ENCODE results near the gene LYRM1. TPM values are rescaled to one million over a fixed set of nuclear protein-coding genes. Genes with fewer than 3 reads are reported as not detected.
A peak's percentile ranks its signal among the peaks of the same experiment; 100 is the strongest.

The LYRM1 gene
- polyA plus RNA-seq, 2 of the 4 experiments (the other 2 are of a cell fraction) = 38.6 to 44.0 TPM

- H3K4me2 ChIP-seq = peak overlapping the region; percentile 67
- FAIRE-seq (no peak), ATAC-seq (peak; percentile 63 to 66; a peak in 4 of 6 replicates), DNase-seq (ENCODE audit: low read depth in 1 of 2, low spot score in 1 of 2) (peak; percentile 24 to 48)
- WGBS (ENCODE audit: missing lambda C conversion rate) = 24% methylated on average over 7 of the region's 7 CpGs
- ChIA-PET POLR2A (no interaction called here), CTCF (interaction anchor here (0.6 to 1.2 kb wide), 2 partner anchors 14 to 25 kb away, joined by 3 read pairs; no protein-coding TSS in a partner anchor)
- no peaks in the 10 kb centered on the region for H3K9me3 ChIP-seq
- no peak for TF ChIP-seq ZC3H11A (IDR thresholded peaks at IDR 0.05)
- TF ChIP-seq JUN (IDR thresholded peaks at IDR 0.05) = 0 out of 5 replicates have a peak, but pooled peaks of 1 of the 2 experiments have one; percentile 28
- peak; percentile 48 for TF ChIP-seq FOSL2 (IDR thresholded peaks at IDR 0.05)
- TF ChIP-seq FOSL2 (CRISPR knock-in tag; IDR thresholded peaks at IDR 0.05) = peak; percentile 78
- peak; percentile 47 for TF ChIP-seq JUNB (IDR thresholded peaks at IDR 0.05)
- H3K4me1 ChIP-seq = peaks cover 69% of the 10 kb centered on the region
- peak overlapping the region; percentile 55 to 80 for H3K27ac ChIP-seq
- H3K4me3 ChIP-seq = no peak overlapping the region; the same call in 2 of the 3 replicates
Measured at GRCh38 chr16:20879175-20880040, 21.2 kb upstream of the LYRM1 start.

DNA sequence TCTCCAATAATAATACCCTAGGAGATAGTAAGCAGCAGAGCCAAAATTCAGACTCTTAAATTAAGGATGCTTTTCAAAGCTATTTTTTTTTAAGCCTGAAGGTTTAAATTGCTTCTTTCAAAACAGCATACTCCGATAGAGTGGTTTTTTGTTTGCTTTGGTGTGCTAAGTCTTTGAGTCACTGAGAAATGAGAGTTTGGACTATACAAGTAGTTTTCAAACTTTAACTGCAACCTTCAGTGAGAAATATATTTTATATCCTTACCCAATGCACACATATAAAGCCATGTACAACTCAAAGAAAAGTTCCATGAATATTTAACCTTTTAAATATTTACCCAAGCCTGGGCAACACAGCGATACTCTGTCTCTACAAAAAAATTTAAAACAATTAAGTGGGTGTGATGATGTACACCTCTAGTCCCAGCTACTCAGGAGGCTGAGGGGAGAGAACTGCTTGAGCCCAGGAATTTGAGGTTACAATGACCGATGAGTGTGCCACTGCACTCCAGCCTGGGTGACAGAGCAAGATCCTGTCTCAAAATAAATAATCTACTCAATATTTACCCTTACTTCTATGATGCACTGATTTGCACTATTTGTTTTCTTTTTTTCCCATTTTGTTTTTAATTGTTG lies 19.6 kb upstream of the LYRM1 start:
- H3K4me2 ChIP-seq = peak overlapping the region; percentile 67
- CTCF ChIA-PET = interaction anchor here (0.6 to 1.4 kb wide), 4 partner anchors 17 to 1339 kb away, joined by 3 to 6 read pairs (median 3); no protein-coding TSS in a partner anchor
- ATAC-seq (peak; percentile 44 to 71; a peak in 5 of 6 replicates), FAIRE-seq (no peak), DNase-seq (ENCODE audit: low read depth in 1 of 2, low spot score in 1 of 2) (no peak)
- peak overlapping the region; percentile 16; the same call in 1 of the 3 replicates for H3K4me3 ChIP-seq
- peak overlapping the region; percentile 39 to 76 for H3K27ac ChIP-seq
- H3K4me1 ChIP-seq = peaks cover 63% of the 10 kb centered on the region
- H3K9me3 ChIP-seq = no peaks in the 10 kb centered on the region
- WGBS (ENCODE audit: missing lambda C conversion rate) = 1% methylated on average over 3 of the region's 3 CpGs
- TF ChIP-seq CEBPB (IDR thresholded peaks at IDR 0.05) (0 out of 4 replicates have a peak, but pooled peaks of 1 of the 2 experiments have one; percentile 13), MAFK (IDR thresholded peaks at IDR 0.05; ENCODE audit: partially characterized antibody) (no peak), JUN (IDR thresholded peaks at IDR 0.05) (no peak), HOXB13 (CRISPR knock-in tag; IDR thresholded peaks at IDR 0.05; ENCODE audit: low read depth) (no peak), PHF8 (IDR thresholded peaks at IDR 0.05; ENCODE audit: borderline replicate concordance, low read depth) (no peak), CBX8 (IDR thresholded peaks at IDR 0.05) (no peak)
- TF ChIP-seq, protein P1, sequence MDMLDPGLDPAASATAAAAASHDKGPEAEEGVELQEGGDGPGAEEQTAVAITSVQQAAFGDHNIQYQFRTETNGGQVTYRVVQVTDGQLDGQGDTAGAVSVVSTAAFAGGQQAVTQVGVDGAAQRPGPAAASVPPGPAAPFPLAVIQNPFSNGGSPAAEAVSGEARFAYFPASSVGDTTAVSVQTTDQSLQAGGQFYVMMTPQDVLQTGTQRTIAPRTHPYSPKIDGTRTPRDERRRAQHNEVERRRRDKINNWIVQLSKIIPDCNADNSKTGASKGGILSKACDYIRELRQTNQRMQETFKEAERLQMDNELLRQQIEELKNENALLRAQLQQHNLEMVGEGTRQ (IDR thresholded peaks at IDR 0.05) = no peak
- TF ChIP-seq, protein P2, sequence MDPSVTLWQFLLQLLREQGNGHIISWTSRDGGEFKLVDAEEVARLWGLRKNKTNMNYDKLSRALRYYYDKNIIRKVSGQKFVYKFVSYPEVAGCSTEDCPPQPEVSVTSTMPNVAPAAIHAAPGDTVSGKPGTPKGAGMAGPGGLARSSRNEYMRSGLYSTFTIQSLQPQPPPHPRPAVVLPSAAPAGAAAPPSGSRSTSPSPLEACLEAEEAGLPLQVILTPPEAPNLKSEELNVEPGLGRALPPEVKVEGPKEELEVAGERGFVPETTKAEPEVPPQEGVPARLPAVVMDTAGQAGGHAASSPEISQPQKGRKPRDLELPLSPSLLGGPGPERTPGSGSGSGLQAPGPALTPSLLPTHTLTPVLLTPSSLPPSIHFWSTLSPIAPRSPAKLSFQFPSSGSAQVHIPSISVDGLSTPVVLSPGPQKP (IDR thresholded peaks at IDR 0.05; ENCODE audit: low read depth, low read length) = no peak
- POLR2A ChIA-PET = interaction anchor here (1.1 kb wide), 1 partner anchor 19 kb away, joined by 5 read pairs; the partner anchor contains the start of genes DCUN1D3 and LYRM1

DNA sequence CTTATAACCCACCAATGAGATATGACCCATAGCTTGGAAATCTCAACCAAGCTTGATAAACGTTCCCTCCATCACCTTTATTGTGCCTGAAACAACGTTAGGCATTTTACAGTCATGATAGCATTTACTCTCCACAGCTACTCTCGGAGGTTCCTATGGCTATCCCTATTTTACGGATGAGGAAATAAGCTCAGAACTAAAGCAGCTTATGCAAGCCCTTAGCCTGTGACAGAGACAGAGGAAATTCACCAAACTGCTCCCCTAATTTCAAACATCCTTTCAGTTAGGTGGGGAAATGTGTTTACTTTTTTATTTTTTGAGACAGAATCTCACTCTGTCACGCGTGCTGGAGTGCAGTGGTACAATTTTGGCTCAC lies 19.1 kb upstream of the LYRM1 start:
- FAIRE-seq (no peak), DNase-seq (ENCODE audit: low read depth in 1 of 2, low spot score in 1 of 2) (no peak), ATAC-seq (peak; percentile 61 to 64; a peak in 4 of 6 replicates)
- POLR2A ChIA-PET = interaction anchor here (1.1 kb wide), 1 partner anchor 18 kb away, joined by 5 read pairs; the partner anchor contains the start of genes DCUN1D3 and LYRM1
- Histone ChIP-seq H3K27ac (peak overlapping the region; percentile 33 to 76), H3K4me3 (peak overlapping the region; percentile 16; the same call in 1 of the 3 replicates), H3K4me1 (peaks cover 63% of the 10 kb centered on the region), H3K4me2 (peak overlapping the region; percentile 67), H3K9me3 (no peaks in the 10 kb centered on the region)
- CTCF ChIA-PET = interaction anchor here (0.6 to 1.4 kb wide), 3 partner anchors 16 to 1339 kb away, joined by 3 read pairs; no protein-coding TSS in a partner anchor
- 38% methylated on average over 6 of the region's 6 CpGs for WGBS (ENCODE audit: missing lambda C conversion rate)
- no peak for TF ChIP-seq HDAC2 (IDR thresholded peaks at IDR 0.05)
- no peak for TF ChIP-seq ZFP36 (IDR thresholded peaks at IDR 0.05; ENCODE audit: borderline replicate concordance, partially characterized antibody)
- TF ChIP-seq SMC3 (IDR thresholded peaks at IDR 0.05) = no peak
- no peak for TF ChIP-seq KDM5A (IDR thresholded peaks at IDR 0.05)
- TF ChIP-seq MAFK (IDR thresholded peaks at IDR 0.05; ENCODE audit: partially characterized antibody) = no peak
- TF ChIP-seq PHF8 (IDR thresholded peaks at IDR 0.05; ENCODE audit: borderline replicate concordance, low read depth) = no peak
- no peak for TF ChIP-seq ZC3H11A (IDR thresholded peaks at IDR 0.05)
- TF ChIP-seq ZSCAN20 (CRISPR knock-in tag; IDR thresholded peaks at IDR 0.05) = no peak
- no peak for TF ChIP-seq REST (IDR thresholded peaks at IDR 0.05)
- TF ChIP-seq E2F6 (IDR thresholded peaks at IDR 0.05; ENCODE audit: borderline replicate concordance, low read depth) = no peak
- TF ChIP-seq NR3C1 (IDR thresholded peaks at IDR 0.05) = no peak
- TF ChIP-seq ESRRA (IDR thresholded peaks at IDR 0.05; ENCODE audit: borderline replicate concordance, low read length) = no peak
- no peak for TF ChIP-seq CBX2 (IDR thresholded peaks at IDR 0.05; ENCODE audit: borderline replicate concordance, low read depth)
- no peak for TF ChIP-seq FOSB (CRISPR knock-in tag; IDR thresholded peaks at IDR 0.05)
- no peak for TF ChIP-seq MYC (IDR thresholded peaks at IDR 0.05; ENCODE audit: borderline replicate concordance, low read length)
- no peak for TF ChIP-seq GATA3 (IDR thresholded peaks at IDR 0.05; ENCODE audit: borderline replicate concordance)
- no peak for TF ChIP-seq FOSL2 (IDR thresholded peaks at IDR 0.05)
- TF ChIP-seq FOSL2 (CRISPR knock-in tag; IDR thresholded peaks at IDR 0.05) = no peak
